RPMI7951 (cell line): ENCODE measurements around the gene TSC2. TPM values are rescaled to one million over a fixed set of nuclear protein-coding genes. Genes with fewer than 3 reads are reported as not detected.

Experiments
- DNase-seq: peaks from one replicate; pipeline ENCODE4 v3.0.0-alpha.2; 2012; ENCODE audit warnings: low read depth
- total RNA-seq: library from RNA; depleted of rRNA; stranded (reverse); fragments of >200 nt; shearing (Covaris generic); gene quantifications from 2 replicates; pipeline ENCODE4 v1.2.3, GENCODE V29; 2014

Gene TSC2
- total RNA-seq, 1 experiment from 2014 or later, result 19.0 TPM

DNA sequence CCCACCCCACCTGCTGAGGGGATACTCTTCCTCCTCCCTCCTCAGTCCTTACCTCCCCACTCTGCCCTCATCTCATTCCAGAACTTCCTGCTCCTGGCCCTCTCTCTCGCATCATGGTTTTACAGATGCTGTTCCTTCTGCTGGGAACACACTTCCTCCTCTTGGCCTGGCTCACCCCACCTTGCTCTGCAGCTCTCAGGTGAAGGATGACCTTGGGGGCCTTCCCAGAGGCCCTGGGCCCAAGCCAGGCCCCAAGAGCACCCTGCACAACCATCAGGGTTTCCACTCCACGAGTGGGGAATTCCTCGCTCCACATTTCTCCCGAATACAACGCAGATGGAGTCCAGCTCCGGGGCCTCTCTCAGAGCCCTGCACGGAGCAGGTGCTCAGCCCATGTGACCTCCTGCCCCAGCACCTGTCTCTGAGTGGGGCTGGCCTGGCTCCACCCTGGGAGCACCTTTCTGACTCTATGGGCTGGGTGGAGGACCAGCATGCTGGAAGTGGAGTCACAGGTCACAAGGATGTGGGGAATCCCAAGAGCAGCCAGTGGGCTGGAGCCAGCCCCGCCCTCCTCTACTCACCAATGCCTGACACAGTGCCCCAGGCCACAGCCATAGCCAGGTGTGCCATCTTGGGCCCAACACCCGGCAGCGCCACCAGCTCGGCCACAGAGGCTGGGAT, 4.7 kb upstream of the TSC2 start:
- no peak for DNase-seq

DNA sequence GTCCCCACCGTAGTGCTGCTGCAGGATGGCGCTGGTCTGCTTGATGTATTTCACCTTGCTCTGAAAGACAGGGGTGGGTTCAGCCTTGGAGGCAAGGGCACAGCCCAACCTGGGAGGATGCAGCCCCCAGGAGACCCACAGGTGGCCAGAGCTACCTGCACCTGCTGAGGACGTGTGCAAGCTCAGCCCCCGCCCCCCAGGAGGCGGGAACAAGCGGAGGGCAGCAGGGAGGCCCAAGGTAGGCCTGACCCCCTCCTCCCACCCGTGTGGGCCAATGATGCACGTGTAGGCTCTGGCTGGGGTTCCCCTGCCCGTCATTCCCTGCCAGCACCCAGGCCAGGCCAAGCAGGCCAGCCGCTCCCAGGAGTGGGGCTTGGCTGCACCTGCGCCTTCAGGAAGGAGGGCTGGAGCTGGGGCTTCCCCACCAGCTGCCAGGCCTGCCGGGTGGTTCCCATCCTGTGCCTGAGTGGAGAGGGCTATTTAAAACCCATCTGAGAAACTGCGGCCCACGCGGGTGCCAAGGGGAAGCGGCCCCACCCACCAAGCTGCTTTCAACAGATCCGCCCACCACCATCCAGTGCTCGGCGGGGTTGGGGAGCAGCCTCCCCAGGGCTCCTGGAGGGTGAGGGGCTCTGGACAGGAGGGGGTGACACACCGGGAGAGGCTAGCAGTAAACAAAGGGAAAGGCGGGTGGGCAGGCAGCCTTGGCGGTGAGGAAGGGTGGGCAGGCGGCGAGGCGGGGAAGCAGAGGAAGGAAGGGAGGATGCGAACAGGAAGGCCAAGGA, 3.9 kb upstream of the TSC2 start:
- DNase-seq, result no peak

DNA sequence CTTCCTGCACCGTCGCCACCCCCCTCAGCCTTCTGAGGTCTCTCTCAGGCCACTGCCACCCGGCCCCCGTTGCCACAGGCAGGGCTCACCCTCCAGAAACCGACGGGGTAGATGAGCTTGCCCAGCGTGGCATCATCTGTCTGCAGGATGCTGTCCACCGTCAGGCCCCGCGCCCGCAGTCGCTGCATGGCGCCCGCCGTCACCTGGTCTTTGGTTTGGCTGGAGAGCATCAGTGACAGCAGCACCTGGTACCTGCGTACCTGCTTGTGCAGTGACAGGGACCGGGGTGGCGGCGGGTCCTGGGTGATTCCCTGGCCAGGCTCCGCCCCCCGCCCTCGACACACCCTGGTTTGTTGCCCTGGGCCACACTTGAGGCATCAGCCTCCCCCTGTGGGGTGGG, 3.2 kb upstream of the TSC2 start:
- no peak for DNase-seq

DNA sequence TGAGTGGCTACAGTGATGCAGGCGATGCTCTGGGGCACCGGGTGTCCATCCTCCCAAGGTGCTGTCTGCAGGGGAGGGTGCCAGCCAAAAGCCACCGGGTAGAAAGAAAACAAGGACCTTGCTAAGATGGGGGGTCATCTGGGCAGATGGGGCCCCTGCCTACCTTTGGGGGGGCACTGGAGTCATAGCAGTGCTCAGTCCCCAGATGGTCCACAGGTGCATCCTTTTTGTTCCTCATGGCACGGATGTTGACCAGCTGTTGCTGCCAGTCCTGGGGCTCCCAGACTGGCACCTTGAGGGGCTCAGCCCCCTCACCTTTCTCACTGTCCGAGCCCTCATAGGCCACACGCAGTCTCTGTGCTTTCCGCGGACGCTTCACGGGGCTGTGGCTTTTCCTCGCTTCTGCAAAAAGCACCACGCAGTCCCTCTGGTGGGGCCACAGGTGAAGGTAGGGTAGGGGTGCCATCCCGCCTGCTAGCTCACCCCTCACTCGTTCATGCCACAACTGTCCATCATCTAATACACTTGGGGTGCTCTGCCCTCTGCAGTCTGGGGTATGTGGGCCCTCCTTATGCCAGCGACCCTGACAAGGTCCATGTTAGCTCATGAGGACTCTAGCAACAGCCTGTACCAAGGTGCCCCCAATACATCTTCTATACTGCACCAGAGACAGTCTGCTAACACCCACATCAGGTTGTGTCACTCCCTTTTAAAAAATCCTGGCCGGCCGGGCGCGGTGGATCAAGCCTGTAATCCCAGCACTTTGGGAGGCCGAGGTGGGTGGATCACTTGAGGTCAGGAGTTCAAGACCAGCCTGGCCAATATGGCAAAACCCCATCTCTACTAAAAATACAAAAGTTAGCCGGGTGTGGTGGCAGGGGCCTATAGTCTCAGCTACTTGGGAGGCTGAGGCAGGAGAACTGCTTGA, 1.6 kb upstream of the TSC2 start:
- no peak for DNase-seq

DNA sequence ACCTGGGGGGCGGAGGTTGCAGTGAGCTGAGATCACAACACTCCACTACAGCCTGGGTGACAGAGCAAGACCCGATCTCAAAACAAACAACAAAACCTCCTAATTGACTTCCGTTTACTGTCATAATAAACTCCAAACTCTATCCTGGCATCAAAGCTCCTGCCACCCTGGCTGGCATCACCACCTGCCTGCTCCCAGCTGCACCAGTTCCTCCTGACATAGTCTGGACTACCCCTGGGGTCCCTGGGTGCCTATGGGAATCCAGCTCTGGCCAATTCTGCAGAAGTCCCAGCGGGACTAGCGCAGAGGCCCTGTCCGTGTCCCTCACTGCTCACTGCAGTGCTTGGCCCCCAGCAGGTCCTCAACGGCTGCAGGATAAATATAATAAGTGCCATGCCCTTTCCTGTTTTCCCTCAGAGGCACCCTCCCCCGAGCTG, 874 bp upstream of the TSC2 start:
- no peak for DNase-seq

DNA sequence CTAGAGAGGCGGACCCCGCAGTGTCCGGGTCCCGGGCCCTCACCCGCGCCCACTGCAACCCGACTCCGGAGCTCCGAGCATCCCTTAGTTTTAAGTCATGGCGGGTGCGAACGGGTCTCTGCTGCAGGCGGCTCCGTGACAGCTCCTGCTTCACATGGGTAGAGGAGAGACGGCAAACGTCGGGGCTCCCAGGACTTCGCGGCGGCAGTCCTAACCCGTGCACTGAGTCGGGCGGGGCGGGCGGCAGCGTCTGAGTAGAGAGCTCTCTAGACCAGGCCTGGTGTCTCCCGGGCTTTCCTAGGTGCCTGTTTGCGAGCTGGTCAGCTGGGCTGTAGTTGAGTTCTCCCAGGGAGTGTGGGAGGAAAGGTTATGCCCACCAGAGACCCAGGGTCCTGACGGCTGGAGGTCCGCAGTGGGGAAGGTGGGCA, 345 bp downstream of the TSC2 start:
- DNase-seq, result no peak

DNA sequence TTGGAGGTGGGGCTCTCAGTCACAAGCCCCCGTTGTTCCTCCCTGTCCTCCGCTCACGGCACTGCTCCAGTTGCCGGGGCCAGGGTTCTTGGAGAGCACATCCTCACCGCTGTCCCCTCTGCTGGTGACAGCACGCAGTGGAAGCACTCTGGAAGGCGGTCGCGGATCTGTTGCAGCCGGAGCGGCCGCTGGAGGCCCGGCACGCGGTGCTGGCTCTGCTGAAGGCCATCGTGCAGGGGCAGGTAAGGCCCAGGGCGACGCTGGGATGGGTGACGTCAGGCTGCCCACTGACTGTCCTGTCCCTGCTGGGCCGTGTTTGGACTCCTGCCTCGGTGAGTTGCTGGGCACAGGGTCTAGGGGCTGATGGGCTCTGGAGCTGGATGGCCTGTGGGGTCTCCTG, 5.4 kb downstream of the TSC2 start:
- no peak for DNase-seq

DNA sequence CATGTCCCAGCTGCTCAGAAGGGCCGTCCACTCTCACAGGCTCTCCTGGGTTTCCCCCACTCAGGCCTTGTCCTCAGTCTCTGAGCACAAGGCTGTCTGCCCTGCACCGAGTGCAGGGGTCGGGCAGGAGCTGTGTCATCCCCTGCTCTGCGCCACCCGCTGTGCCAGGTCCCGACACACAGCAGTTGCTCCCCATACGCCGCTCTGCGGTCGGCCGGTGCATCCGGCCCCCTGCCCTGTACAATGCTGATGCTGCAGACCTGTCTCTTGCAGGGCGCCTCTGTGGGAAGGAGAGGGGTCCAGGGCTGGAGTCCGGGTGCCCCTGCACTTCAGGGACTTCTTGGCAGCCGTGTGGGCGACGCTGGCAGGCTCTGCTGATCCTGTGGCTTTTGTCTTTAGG, 6.1 kb downstream of the TSC2 start:
- no peak for DNase-seq

DNA sequence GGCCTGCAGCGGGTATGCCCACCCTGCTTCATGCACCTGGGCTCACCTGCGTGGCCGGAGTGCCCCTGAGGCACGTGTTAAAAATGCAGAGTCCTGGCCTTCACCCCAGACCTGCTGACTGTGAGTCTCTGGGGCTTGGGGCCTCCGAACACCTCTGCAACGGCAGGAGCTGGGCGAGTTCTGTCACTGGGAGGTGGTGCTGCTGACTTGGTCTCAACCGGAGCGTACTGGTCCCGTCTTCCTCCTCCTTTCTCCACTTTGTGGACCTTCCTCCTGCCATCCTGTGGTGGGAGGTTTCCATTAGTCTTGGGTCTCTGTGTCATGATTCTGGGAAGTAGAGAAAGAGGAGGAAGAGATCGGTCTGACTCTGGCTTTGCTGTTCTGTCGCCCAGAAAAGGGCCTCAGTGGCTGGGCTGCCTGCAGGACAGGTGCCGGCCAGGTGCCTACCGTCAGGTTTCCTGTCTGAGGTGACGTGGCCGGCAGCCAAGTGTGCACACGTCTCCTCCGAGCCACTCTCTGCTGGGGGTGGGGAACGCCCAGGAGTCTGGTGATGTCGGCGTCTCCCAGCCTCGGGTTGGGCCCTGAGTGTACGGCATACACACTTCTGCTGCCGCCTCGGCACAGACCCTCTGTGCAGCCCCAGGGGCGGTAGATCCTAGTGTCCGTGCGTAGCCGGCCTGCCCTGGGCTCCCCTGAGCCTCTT, 6.9 kb downstream of the TSC2 start:
- no peak for DNase-seq

DNA sequence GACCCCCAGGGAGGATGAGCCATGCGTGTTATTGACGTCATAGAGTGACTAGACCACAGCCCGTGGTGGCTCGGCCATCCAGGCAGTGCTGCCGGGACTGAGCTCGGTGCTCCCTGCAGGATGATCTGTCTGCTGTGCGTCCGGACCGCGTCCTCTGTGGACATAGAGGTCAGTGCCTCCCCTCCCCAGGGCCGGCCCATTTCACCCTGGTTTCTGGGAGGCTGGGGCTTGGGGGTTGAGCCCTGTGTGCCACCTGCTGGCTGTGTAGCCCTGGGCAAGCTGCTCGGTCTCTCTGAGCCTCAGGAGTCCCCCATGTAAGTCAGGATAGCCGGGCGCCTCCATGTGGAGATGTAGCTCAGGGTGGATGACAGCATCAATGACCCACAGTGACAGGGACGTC, 8.3 kb downstream of the TSC2 start:
- no peak for DNase-seq

DNA sequence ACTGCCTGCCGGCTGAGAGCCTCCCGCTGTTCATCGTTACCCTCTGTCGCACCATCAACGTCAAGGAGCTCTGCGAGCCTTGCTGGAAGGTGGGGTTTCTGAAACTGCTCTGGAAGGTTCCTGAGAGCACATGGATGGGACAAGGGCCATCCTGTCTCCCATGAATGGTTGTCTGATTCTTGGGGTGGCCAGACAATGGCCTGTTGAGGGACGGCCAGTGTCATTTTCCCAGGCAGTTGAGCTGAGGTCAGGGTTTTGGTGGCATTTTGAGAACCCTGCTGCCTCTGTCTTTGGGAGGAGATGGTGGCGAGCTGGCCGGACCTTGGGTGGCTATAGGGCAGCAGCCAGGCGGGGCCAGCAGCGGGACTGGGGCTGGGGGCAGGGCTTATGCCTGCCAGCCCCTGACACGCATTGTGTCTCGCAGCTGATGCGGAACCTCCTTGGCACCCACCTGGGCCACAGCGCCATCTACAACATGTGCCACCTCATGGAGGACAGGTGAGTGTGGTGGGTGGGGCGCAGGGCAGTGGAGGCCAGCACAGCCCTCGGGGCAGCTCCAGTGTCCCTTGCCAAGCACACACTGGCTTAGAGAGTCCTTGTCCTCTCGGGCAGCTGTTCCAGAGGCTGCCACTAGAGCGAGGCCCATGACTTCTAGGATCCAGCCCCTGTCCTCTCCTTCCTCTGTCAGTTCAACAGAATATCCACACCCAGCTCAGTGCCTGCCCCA, 9.1 kb downstream of the TSC2 start:
- DNase-seq, result no peak

DNA sequence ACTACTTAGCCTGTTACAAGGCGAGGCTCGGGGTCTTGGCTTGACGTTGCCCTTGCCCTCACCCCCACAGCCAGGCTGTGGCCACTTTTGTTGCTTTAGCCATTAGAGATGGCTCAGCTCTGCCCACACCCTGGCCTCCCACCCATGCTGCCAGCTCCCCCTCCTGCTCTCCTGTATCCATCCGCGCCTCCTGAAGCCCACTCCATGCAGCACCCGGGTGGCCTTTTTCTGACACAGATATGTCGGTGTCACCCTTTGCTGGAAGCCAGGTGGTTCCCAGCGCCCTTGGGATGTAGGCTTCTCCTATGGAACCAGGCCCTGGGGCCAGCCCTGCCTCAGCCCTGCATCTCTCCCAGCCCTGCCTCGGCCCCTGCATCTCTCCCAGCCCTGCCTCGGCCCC, 9.7 kb downstream of the TSC2 start:
- no peak for DNase-seq

DNA sequence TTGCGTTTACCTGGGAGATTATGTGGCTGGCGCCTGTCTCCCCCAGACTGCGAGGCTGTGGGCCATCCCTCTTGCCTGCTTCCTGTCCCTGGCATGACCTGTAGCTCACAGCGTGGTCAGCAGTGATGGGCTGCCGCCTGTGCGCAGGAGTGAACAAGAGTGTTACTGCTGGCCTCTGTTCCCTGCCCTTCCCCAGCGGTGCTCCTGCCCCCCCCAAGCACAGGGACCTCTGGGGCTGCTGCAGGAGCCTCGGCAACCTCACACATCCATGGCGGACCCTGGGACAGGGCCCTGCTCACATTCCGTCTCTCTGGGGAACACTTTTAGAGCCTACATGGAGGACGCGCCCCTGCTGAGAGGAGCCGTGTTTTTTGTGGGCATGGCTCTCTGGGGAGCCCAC, 10.6 kb downstream of the TSC2 start:
- no peak for DNase-seq

DNA sequence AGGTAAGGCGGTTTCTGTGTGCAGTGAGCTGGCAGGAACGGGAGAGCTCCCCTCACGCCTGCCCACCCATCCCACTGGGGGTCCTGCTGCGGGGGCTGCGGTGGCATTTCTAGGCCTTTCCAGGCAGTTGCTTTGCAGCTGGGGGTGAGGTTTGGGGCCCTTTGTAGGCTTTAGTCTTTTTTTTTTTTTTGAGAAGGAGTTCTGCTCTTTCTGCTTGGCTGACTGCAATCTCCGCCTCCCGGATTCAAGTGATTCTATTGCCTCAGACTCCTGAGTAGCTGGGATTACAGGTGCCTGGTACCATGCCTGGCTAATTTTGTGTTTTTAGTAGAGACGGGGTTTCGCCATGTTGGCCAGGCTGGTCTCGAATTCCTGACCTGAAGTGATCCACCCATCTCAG, 11.1 kb downstream of the TSC2 start:
- DNase-seq, result no peak

DNA sequence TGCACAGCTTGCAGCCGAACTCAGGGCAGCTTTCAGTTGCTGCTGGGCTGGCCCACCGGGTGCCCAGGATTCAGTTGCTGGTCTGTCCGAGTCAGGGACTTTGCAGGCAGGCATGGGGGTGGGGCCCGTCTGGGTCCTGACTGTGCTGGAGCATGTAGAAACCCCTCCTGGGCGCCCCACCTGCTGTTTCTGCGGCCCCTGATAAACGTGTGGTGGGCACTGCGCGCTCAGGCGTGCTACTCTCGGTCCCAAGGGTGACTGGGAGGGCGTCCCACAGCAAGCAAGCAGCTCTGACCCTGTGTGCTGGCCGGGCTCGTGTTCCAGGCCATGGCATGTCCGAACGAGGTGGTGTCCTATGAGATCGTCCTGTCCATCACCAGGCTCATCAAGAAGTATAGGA, 12.6 kb downstream of the TSC2 start:
- no peak for DNase-seq

DNA sequence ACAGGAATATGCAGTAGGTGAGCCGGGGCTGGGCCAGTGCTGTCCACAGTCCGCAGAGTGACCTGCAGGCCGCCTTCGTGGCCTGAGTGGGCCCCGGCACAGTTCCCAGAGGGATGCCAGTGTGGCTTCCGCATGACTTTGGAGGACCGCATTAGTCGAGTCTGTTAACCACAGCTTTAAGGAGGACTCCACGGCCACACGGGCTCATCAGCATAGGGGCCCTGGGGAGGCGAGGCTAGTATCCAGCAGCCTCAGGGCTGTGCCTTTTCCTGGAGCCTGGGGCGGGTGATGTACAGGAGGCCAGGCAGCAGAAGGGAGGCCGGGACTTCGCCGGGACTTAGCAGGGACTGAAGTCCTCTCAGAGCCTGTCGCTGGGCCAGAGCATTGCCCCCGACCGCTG, 13.2 kb downstream of the TSC2 start:
- no peak for DNase-seq

DNA sequence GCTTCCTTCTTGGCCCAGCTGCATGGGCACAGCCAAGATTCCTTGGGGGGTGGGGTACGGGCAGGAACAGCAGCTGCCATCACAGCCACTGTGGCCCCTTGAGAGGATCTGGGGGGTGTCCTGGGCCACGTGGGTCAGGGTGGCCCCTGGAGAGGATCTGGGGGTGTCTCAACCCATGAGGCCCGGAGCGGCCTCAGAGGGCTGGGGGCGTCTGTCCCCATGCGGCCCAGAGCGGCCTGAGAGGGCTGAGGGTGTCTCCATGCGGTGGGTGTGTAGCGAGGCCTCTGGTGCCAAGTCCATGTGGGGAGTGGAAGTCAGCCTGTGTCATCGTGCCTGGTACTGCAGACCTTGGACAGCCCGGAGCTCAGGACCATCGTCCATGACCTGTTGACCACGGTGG, 13.7 kb downstream of the TSC2 start:
- DNase-seq, result no peak

DNA sequence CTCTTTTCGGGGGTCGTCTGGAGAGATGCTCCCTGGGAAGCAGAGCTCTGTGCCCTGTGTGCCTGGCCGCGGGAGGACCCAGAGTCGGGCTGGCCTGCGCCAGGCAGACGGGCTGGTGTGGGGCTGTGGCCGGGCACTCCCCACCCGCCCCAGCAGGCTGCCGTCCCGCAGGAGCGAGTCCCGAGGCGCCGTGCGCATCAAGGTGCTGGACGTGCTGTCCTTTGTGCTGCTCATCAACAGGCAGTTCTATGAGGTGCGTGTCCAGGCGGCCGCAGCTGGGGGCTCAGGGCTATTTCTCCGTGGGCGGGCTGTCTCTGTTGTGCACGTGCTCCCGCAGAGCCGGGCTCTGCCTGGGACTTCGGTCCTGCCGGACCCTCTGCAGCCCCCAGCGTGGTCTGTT, 15.0 kb downstream of the TSC2 start:
- DNase-seq, result no peak

DNA sequence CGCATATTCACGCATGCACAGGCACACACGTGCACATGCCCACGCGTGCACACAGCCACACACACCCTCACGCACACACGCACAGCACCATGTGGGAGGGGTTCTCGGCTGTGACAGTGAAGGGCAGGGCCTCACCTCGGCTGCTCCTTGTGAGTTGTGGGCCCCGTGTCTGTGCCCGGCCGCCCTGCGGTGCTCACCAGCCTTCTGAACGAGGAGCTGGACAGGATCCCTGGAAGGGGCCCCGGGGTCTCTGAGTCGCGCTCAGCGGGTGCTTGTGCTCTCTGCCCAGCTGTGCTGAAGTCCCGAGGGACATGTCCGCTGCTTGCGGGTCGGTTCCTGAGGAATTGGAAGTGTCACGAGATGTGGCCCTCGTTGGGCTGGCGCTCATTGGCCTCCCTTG, 16.1 kb downstream of the TSC2 start:
- no peak for DNase-seq

DNA sequence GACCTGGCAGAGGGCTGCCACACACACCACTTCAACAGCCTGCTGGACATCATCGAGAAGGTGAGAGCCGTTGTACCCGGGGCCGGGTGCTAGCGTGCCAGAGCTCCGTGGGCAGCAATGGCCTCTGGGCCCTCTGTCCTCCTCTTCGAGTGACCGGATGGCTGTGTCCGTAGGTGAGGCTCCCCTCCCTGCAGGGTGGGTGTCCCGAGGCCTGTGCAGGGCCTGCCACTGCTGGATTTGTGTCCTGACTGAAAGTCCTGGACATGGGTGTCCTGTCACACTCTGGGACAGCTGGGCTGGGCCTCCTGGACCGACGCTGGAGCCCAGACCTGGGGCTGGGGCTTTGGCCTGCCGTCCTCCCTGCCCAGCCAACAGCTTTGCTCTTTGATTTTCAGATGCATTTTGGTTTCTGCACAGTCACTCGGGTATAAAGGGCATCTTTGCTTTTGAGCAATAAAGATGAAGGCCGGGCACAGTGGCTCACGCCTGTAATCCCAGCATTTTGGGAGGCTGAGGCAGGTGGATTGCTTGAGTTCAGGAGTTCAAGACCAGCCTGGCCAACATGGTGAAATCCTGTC, 16.7 kb downstream of the TSC2 start:
- no peak for DNase-seq

DNA sequence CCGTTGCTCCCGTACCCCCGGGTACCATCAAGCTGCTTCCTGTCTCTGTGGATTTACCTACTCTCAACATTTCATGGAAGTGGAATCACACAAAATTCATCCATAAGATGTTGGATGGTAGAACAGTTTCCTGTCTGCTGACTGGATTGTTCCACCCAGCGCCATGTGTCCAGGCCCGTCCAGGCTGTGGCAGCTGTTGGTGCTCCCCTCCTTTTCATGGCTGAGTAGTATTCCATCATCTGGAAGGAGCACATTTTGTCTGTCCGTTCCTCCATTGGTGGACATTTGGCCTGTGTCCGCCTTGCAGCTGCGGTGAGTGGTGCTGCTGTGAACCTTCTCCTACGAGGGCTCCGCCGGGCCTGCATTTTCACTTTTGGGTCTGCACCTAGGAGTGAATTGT, 18.4 kb downstream of the TSC2 start:
- no peak for DNase-seq
